OCI-LY1 (cell line): ENCODE data around the gene LCN1.

Experiments
- H2AFZ ChIP-seq: fragments of 200-600 bp; sonication (generic), shearing (Covaris generic); 2 replicates; pipeline ENCODE4 v1.6.0; 2014; ENCODE audit warnings: antibody characterized with exemption, mild to moderate bottlenecking, low read length
- H3F3A ChIP-seq: fragments of 200-600 bp; sonication (generic), shearing (Covaris generic); 2 replicates; pipeline ENCODE4 v1.6.0; 2014; ENCODE audit warnings: mild to moderate bottlenecking, antibody characterized with exemption, low read length, moderate library complexity; ENCODE audit not compliant: insufficient read depth
- H3K27ac ChIP-seq: fragments of 200-600 bp; sonication (generic); 2 replicates; pipeline ENCODE4 v1.5.1; 2014; ENCODE audit warnings: low read length, mixed run types, mild to moderate bottlenecking, low read depth; ENCODE audit not compliant: poor library complexity, severe bottlenecking
- H3K27me3 ChIP-seq: fragments of 200-600 bp; sonication (generic); 2 replicates; pipeline ENCODE4 v1.6.0; 2014; ENCODE audit warnings: antibody characterized with exemption, mild to moderate bottlenecking, low read length, moderate library complexity; ENCODE audit not compliant: insufficient read depth
- H3K36me3 ChIP-seq: fragments of 200-600 bp; sonication (generic); 2 replicates; pipeline ENCODE4 v1.6.1; 2014; ENCODE audit warnings: mild to moderate bottlenecking, antibody characterized with exemption, low read length, moderate library complexity, mixed read lengths; ENCODE audit not compliant: insufficient read depth
- H3K4me1 ChIP-seq: fragments of 200-600 bp; sonication (generic); 2 replicates; pipeline ENCODE4 v1.5.1; 2014; ENCODE audit warnings: mild to moderate bottlenecking, low read length, moderate library complexity; ENCODE audit not compliant: insufficient read depth, severe bottlenecking
- H3K4me2 ChIP-seq: fragments of 200-600 bp; sonication (generic), shearing (Covaris generic); 2 replicates; pipeline ENCODE4 v1.6.1; 2014; ENCODE audit warnings: low read length
- H3K4me3 ChIP-seq: fragments of 200-600 bp; sonication (generic); 2 replicates; pipeline ENCODE4 v1.5.1; 2014; ENCODE audit warnings: low read length, low read depth, mild to moderate bottlenecking, mixed read lengths; ENCODE audit not compliant: poor library complexity, severe bottlenecking
- H3K79me2 ChIP-seq: fragments of 200-600 bp; shearing (Covaris generic); 2 replicates; pipeline ENCODE4 v1.6.1; 2016; ENCODE audit warnings: mixed run types, low read length, mixed read lengths; ENCODE audit not compliant: insufficient read depth
- H3K9ac ChIP-seq: fragments of 200-600 bp; sonication (generic), shearing (Covaris generic); 2 replicates; pipeline ENCODE4 v1.6.1; 2014; ENCODE audit warnings: mild to moderate bottlenecking, low read length, mixed read lengths
- H3K9me2 ChIP-seq: fragments of 200-600 bp; sonication (generic), shearing (Covaris generic); 2 replicates; pipeline ENCODE4 v1.6.1; 2014; ENCODE audit warnings: low read depth, mild to moderate bottlenecking, low read length, mixed read lengths
- H3K9me3 ChIP-seq: fragments of 200-600 bp; shearing (Covaris generic); 2 replicates; pipeline ENCODE4 v1.6.1; 2014; ENCODE audit warnings: low read length, mixed read lengths
- H4K20me1 ChIP-seq: fragments of 200-600 bp; sonication (generic), shearing (Covaris generic); 2 replicates; pipeline ENCODE4 v1.6.0; 2016; ENCODE audit warnings: mild to moderate bottlenecking, low read length; ENCODE audit not compliant: insufficient read depth
- EZH2 ChIP-seq: fragments of 200-600 bp; sonication (generic), shearing (Covaris generic); IDR thresholded peaks from 2 replicates; pipeline ENCODE4 v1.8.0; 2017; ENCODE audit warnings: borderline replicate concordance, mixed run types, mild to moderate bottlenecking, antibody characterized with exemption, low read length, moderate library complexity, mixed read lengths
- TF ChIP-seq, protein P1 (sequence below): fragments of 200-600 bp; sonication (generic), shearing (Covaris generic); IDR thresholded peaks from 2 replicates; pipeline ENCODE4 v1.5.1; 2017; ENCODE audit warnings: mild to moderate bottlenecking, antibody characterized with exemption, low read length, moderate library complexity, mixed read lengths

LCN1 gene

DNA sequence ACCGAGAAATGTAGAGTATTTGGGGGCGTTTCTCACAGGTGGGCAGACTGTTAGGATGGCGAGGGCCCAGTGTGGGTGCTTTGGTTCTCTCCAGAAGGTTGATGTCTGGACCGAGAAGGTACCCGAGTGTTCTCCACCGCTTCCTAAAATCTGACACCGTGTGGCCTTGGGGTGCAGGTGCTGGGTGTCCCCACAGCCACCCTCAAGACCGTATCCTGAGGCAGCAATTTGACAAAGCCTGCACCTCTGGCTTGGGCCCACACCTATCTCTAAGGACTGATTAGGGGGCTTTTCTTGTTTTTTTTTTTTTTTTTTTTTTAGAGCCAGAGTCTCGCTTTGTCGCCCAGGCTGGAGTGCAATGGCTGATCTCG is 40.3 kb upstream of the LCN1 start:
- no peaks in the 10 kb centered on the region for H3K36me3 ChIP-seq
- TF ChIP-seq, protein P1, sequence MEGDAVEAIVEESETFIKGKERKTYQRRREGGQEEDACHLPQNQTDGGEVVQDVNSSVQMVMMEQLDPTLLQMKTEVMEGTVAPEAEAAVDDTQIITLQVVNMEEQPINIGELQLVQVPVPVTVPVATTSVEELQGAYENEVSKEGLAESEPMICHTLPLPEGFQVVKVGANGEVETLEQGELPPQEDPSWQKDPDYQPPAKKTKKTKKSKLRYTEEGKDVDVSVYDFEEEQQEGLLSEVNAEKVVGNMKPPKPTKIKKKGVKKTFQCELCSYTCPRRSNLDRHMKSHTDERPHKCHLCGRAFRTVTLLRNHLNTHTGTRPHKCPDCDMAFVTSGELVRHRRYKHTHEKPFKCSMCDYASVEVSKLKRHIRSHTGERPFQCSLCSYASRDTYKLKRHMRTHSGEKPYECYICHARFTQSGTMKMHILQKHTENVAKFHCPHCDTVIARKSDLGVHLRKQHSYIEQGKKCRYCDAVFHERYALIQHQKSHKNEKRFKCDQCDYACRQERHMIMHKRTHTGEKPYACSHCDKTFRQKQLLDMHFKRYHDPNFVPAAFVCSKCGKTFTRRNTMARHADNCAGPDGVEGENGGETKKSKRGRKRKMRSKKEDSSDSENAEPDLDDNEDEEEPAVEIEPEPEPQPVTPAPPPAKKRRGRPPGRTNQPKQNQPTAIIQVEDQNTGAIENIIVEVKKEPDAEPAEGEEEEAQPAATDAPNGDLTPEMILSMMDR, result no peak
- TF ChIP-seq EZH2, result no peak
- peak overlapping the region; percentile 42 for H3K4me3 ChIP-seq

DNA sequence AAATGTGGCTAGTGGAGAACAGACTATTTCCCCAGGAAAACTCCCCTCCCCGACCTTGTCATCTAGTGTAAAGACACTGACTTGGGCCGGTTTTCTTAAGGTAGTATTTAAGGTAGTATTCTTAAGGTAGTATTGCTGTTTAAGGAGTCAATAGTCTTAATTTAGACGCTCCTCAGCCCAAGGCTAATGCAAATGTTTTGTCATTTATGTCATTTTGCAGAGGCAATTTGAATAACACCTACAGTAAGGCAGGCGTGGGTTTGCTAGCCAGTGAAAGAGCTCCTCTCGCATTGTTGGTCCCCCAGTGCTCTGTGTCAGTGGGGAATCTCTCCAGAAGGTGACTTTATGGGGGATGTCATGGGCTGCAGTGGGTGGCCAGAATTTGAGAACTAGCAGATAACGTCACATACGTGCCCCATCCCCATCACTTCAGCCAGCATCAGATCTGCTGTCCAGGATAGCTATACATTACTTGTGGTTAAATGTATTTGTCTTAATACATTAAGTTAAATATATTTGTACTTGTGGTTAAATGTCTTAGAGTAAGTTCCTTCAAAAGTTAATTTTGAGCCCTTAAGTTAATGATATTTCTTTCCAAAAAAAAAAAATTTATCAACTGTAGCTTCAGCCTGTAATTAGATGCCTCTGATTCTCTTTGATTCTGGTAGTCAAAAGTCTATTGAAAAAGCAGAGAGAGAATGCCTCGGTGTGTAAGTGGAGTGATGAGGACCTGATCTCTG is 39.1 kb upstream of the LCN1 start:
- no peak overlapping the region for H3K4me2 ChIP-seq
- TF ChIP-seq EZH2, result no peak
- TF ChIP-seq, protein P1, result no peak
- no peaks in the 10 kb centered on the region for H3K9me3 ChIP-seq
- no peaks in the 10 kb centered on the region for H3K79me2 ChIP-seq
- H3K4me3 ChIP-seq, result no peak overlapping the region
- H4K20me1 ChIP-seq, result no peaks in the 10 kb centered on the region
- H3K4me1 ChIP-seq, result no peaks in the 10 kb centered on the region
- no peak overlapping the region for H3K9ac ChIP-seq
- no peaks in the 10 kb centered on the region for H3K36me3 ChIP-seq
- no peak overlapping the region for H3K27ac ChIP-seq
- H3K9me2 ChIP-seq, result no peaks in the 10 kb centered on the region
- no peaks in the 10 kb centered on the region for H3F3A ChIP-seq
- no peak overlapping the region for H2AFZ ChIP-seq
- H3K27me3 ChIP-seq, result no peaks in the 10 kb centered on the region; the same call in 1 of the 2 replicates

More for the DNA sequence above, 40.3 kb upstream of the LCN1 start:
- Histone ChIP-seq H3K9me2 (no peaks in the 10 kb centered on the region), H3K4me2 (no peak overlapping the region), H3K9ac (no peak overlapping the region), H2AFZ (no peak overlapping the region), H4K20me1 (no peaks in the 10 kb centered on the region), H3K4me1 (no peaks in the 10 kb centered on the region), H3K9me3 (no peaks in the 10 kb centered on the region), H3K27ac (no peak overlapping the region), H3F3A (no peaks in the 10 kb centered on the region), H3K27me3 (no peaks in the 10 kb centered on the region; the same call in 1 of the 2 replicates), H3K79me2 (no peaks in the 10 kb centered on the region)

DNA sequence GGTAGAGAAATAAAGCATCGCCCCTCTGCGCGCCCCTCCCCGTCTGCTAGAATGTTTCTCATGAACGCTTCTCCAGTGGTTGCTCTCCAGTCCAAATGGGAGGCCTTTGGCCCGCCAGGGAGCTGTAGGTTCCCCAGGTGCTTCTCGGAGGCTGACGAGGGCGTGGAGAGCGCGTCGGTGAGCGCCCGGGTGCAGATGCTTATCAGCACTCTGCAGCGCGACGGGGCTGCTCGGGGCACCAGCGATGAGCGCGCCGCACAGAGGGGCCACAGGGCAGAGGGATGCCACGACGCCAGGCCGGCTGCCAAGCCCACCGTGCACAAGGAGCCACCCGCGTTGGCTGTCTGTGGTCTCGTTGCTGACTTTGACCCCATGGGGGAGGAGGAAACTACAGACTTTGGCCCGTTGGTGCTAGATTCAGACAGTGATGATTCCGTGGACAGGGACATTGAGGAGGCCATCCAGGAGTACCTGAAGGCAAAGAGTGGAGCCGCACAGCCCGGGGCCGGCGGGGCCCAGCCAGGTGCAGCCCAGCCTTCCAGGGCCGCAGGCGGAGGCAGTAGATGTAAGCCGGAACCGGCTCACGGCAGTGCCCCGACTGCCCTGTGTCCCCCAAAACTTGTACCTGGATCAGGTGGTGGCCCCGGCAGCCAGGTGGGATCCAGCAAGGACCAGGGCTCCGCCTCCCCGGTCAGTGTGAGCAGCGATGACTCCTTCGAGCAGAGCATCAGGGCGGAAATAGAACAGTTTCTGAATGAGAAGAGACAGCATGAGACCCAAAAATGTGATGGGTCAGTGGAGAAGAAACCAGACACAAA is 36.6 kb upstream of the LCN1 start:
- Histone ChIP-seq H3K4me2 (no peak overlapping the region), H3K9me2 (no peaks in the 10 kb centered on the region), H2AFZ (no peak overlapping the region), H3K27ac (no peak overlapping the region), H3K9ac (no peak overlapping the region), H3F3A (no peaks in the 10 kb centered on the region), H4K20me1 (no peaks in the 10 kb centered on the region), H3K9me3 (no peaks in the 10 kb centered on the region), H3K4me3 (no peak overlapping the region), H3K27me3 (no peaks in the 10 kb centered on the region; the same call in 1 of the 2 replicates), H3K79me2 (no peaks in the 10 kb centered on the region), H3K4me1 (no peaks in the 10 kb centered on the region), H3K36me3 (no peaks in the 10 kb centered on the region)
- no peak for TF ChIP-seq EZH2
- TF ChIP-seq, protein P1, result no peak
